GM12892 (cell line): ENCODE measurements around the gene TRANK1.

Experiments used
- POLR2A ChIP-seq: IDR thresholded peaks from 2 replicates; pipeline ENCODE4 v1.6.1; 2011; ENCODE audit warnings: low read depth, low read length, control low read depth
- POLR2AphosphoS5 ChIP-seq: IDR thresholded peaks from 2 replicates; pipeline ENCODE4 v1.6.1; 2011; ENCODE audit warnings: low read depth, low read length, control low read depth
- TAF1 ChIP-seq: IDR thresholded peaks from 2 replicates; pipeline ENCODE4 v1.6.1; 2011; ENCODE audit warnings: low read depth, mild to moderate bottlenecking, control low read depth, low read length, borderline replicate concordance

GRCh38 chr3:36864180-36865053 lies 80.4 kb downstream of the TRANK1 start:
- TF ChIP-seq POLR2AphosphoS5 = no peak
- no peak for TF ChIP-seq POLR2A
- no peak for TF ChIP-seq TAF1
